ENCODE measurements around the gene KIAA0319L.

The KIAA0319L gene

GRCh38 chr1:35574655-35575415 lies 17.6 kb upstream of the KIAA0319L start:
- Mint-ChIP-seq H3K9me3 (no peaks in the 10 kb centered on the region), H3K4me1 (ENCODE audit: low read depth) (peaks cover 21% of the 10 kb centered on the region)

GRCh38 chr1:35574125-35574654 lies 17.0 kb upstream of the KIAA0319L start:
- H3K36me3 Mint-ChIP-seq (ENCODE audit: low read depth): peaks cover 2% of the 10 kb centered on the region
- no peak for DNase-seq (ENCODE audit: low spot score)
- peaks cover 21% of the 10 kb centered on the region for H3K4me1 Mint-ChIP-seq (ENCODE audit: low read depth)
- H3K9me3 Mint-ChIP-seq: no peaks in the 10 kb centered on the region
- peaks cover 39% of the 10 kb centered on the region for H3K27me3 Mint-ChIP-seq (ENCODE audit: low read depth)
- no peak overlapping the region for H3K4me3 Mint-ChIP-seq
- no peak overlapping the region for H3K27ac Mint-ChIP-seq

More at GRCh38 chr1:35574655-35575415, 17.6 kb upstream of the KIAA0319L start:
- H3K27me3 Mint-ChIP-seq (ENCODE audit: low read depth): peaks cover 39% of the 10 kb centered on the region
- H3K27ac Mint-ChIP-seq: no peak overlapping the region
- no peak for DNase-seq (ENCODE audit: low spot score)
- no peak overlapping the region for H3K4me3 Mint-ChIP-seq
- H3K36me3 Mint-ChIP-seq (ENCODE audit: low read depth): peaks cover 2% of the 10 kb centered on the region

- Mint-ChIP-seq H3K4me1 (ENCODE audit: low read depth) (peaks cover 22% of the 10 kb centered on the region), H3K4me3 (no peak within 1 kb of the TSS), H3K27me3 (ENCODE audit: low read depth) (peaks cover 39% of the 10 kb centered on the region), H3K9me3 (no peaks in the 10 kb centered on the region), H3K27ac (no peak within 1 kb of the TSS), H3K36me3 (ENCODE audit: low read depth) (peaks cover 2% of the 10 kb centered on the region)
- DNase-seq (ENCODE audit: low spot score): no peak
Observed at GRCh38 chr1:35573198-35574124, 16.3 kb upstream of the KIAA0319L start, which contains the start of gene TFAP2E. TFAP2E (plus strand) TSS chr1:35573314; CDS start chr1:35573578, 264 bp downstream.

- H3K4me1 Mint-ChIP-seq (ENCODE audit: low read depth): peaks cover 15% of the 10 kb centered on the region
- no peak for DNase-seq (ENCODE audit: low spot score)
- H3K27ac Mint-ChIP-seq: no peak overlapping the region
- H3K4me3 Mint-ChIP-seq: no peak overlapping the region
- no peaks in the 10 kb centered on the region for H3K9me3 Mint-ChIP-seq
- peaks cover 39% of the 10 kb centered on the region for H3K27me3 Mint-ChIP-seq (ENCODE audit: low read depth)
- no peaks in the 10 kb centered on the region for H3K36me3 Mint-ChIP-seq (ENCODE audit: low read depth)
Observed at GRCh38 chr1:35572296-35572695, 15.1 kb upstream of the KIAA0319L start.

GRCh38 chr1:35571263-35571662 lies 14.1 kb upstream of the KIAA0319L start:
- Mint-ChIP-seq H3K27ac (no peak overlapping the region), H3K4me3 (no peak overlapping the region)

GRCh38 chr1:35570589-35571137 lies 13.5 kb upstream of the KIAA0319L start:
- Mint-ChIP-seq H3K4me3 (no peak overlapping the region), H3K9me3 (no peaks in the 10 kb centered on the region), H3K36me3 (ENCODE audit: low read depth) (no peaks in the 10 kb centered on the region), H3K27me3 (ENCODE audit: low read depth) (peaks cover 34% of the 10 kb centered on the region), H3K27ac (no peak overlapping the region), H3K4me1 (ENCODE audit: low read depth) (peaks cover 7% of the 10 kb centered on the region)
- DNase-seq (ENCODE audit: low spot score): no peak

More at GRCh38 chr1:35571263-35571662, 14.1 kb upstream of the KIAA0319L start:
- Mint-ChIP-seq H3K36me3 (ENCODE audit: low read depth) (no peaks in the 10 kb centered on the region), H3K27me3 (ENCODE audit: low read depth) (peaks cover 36% of the 10 kb centered on the region), H3K4me1 (ENCODE audit: low read depth) (peaks cover 12% of the 10 kb centered on the region), H3K9me3 (no peaks in the 10 kb centered on the region)
- no peak for DNase-seq (ENCODE audit: low spot score)

- no peak overlapping the region for H3K4me3 Mint-ChIP-seq
- H3K27me3 Mint-ChIP-seq (ENCODE audit: low read depth): peaks cover 29% of the 10 kb centered on the region
- H3K36me3 Mint-ChIP-seq (ENCODE audit: low read depth): no peaks in the 10 kb centered on the region
- H3K9me3 Mint-ChIP-seq: no peaks in the 10 kb centered on the region
- peaks cover 4% of the 10 kb centered on the region for H3K4me1 Mint-ChIP-seq (ENCODE audit: low read depth)
- DNase-seq (ENCODE audit: low spot score): no peak
- H3K27ac Mint-ChIP-seq: no peak overlapping the region
Observed at GRCh38 chr1:35569936-35570335, 12.7 kb upstream of the KIAA0319L start.

- peaks cover 25% of the 10 kb centered on the region for H3K27me3 Mint-ChIP-seq (ENCODE audit: low read depth)
- no peak overlapping the region for H3K27ac Mint-ChIP-seq
- peaks cover 6% of the 10 kb centered on the region for H3K36me3 Mint-ChIP-seq (ENCODE audit: low read depth)
- DNase-seq (ENCODE audit: low spot score): peak; percentile 45
- no peak overlapping the region for H3K4me3 Mint-ChIP-seq
- H3K9me3 Mint-ChIP-seq: no peaks in the 10 kb centered on the region
- peaks cover 6% of the 10 kb centered on the region for H3K4me1 Mint-ChIP-seq (ENCODE audit: low read depth)
Observed at GRCh38 chr1:35568975-35569395, 11.8 kb upstream of the KIAA0319L start.

GRCh38 chr1:35567947-35568558 lies 10.8 kb upstream of the KIAA0319L start:
- H3K36me3 Mint-ChIP-seq (ENCODE audit: low read depth): peaks cover 9% of the 10 kb centered on the region
- peaks cover 25% of the 10 kb centered on the region for H3K27me3 Mint-ChIP-seq (ENCODE audit: low read depth)
- no peak overlapping the region for H3K4me3 Mint-ChIP-seq
- DNase-seq (ENCODE audit: low spot score): no peak
- peaks cover 8% of the 10 kb centered on the region for H3K4me1 Mint-ChIP-seq (ENCODE audit: low read depth)
- H3K27ac Mint-ChIP-seq: no peak overlapping the region
- no peaks in the 10 kb centered on the region for H3K9me3 Mint-ChIP-seq

GRCh38 chr1:35565742-35566133 lies 8.5 kb upstream of the KIAA0319L start:
- Mint-ChIP-seq H3K27me3 (ENCODE audit: low read depth) (peaks cover 6% of the 10 kb centered on the region), H3K4me1 (ENCODE audit: low read depth) (peaks cover 11% of the 10 kb centered on the region), H3K27ac (no peak overlapping the region), H3K36me3 (ENCODE audit: low read depth) (peaks cover 13% of the 10 kb centered on the region), H3K4me3 (no peak overlapping the region), H3K9me3 (no peaks in the 10 kb centered on the region)
- no peak for DNase-seq (ENCODE audit: low spot score)

GRCh38 chr1:35564884-35565741 lies 7.9 kb upstream of the KIAA0319L start:
- Mint-ChIP-seq H3K27ac (no peak overlapping the region), H3K27me3 (ENCODE audit: low read depth) (no peaks in the 10 kb centered on the region), H3K9me3 (no peaks in the 10 kb centered on the region), H3K36me3 (ENCODE audit: low read depth) (peaks cover 13% of the 10 kb centered on the region), H3K4me3 (no peak overlapping the region), H3K4me1 (ENCODE audit: low read depth) (peaks cover 9% of the 10 kb centered on the region)
- no peak for DNase-seq (ENCODE audit: low spot score)

GRCh38 chr1:35564037-35564883 lies 7.1 kb upstream of the KIAA0319L start:
- Mint-ChIP-seq H3K27me3 (ENCODE audit: low read depth) (no peaks in the 10 kb centered on the region), H3K27ac (no peak overlapping the region), H3K4me1 (ENCODE audit: low read depth) (peaks cover 9% of the 10 kb centered on the region), H3K9me3 (no peaks in the 10 kb centered on the region), H3K4me3 (no peak overlapping the region), H3K36me3 (ENCODE audit: low read depth) (peaks cover 13% of the 10 kb centered on the region)
- peak; percentile 66 for DNase-seq (ENCODE audit: low spot score)

Data from T-helper 2 cell treated with Interferon-gamma antibody and Interleukin-4, amounts not matched to agents 5 μg/mL and 100 μg/mL, for 36 hours (primary cell).